IPS-18a (cell line): Measurements from ENCODE around the gene HIF1AN.
A peak's percentile ranks its signal among the peaks of the same experiment; 100 is the strongest.

Experiments used
- H3K27ac ChIP-seq: one replicate; pipeline ENCODE4 v1.5.1; 2013; ENCODE audit warnings: low read length
- H3K27me3 ChIP-seq: one replicate; pipeline ENCODE4 v1.6.1; 2013; ENCODE audit warnings: mild to moderate bottlenecking, low read length; ENCODE audit not compliant: control insufficient read depth, insufficient read depth
- H3K36me3 ChIP-seq: one replicate; pipeline ENCODE4 v1.6.1; 2013; ENCODE audit warnings: low read depth, low read length; ENCODE audit not compliant: control insufficient read depth
- H3K4me1 ChIP-seq: one replicate; pipeline ENCODE4 v1.6.1; 2013; ENCODE audit warnings: low read depth, low read length; ENCODE audit not compliant: control insufficient read depth
- H3K4me3 ChIP-seq: one replicate; pipeline ENCODE4 v1.5.1; 2013; ENCODE audit warnings: low read length
- H3K9ac ChIP-seq: one replicate; pipeline ENCODE4 v1.6.1; 2013; ENCODE audit warnings: mild to moderate bottlenecking, low read length, moderate library complexity
- H3K9me3 ChIP-seq: one replicate; pipeline ENCODE4 v1.6.1; 2013; ENCODE audit warnings: low read depth, low read length; ENCODE audit not compliant: control insufficient read depth

Gene HIF1AN

DNA sequence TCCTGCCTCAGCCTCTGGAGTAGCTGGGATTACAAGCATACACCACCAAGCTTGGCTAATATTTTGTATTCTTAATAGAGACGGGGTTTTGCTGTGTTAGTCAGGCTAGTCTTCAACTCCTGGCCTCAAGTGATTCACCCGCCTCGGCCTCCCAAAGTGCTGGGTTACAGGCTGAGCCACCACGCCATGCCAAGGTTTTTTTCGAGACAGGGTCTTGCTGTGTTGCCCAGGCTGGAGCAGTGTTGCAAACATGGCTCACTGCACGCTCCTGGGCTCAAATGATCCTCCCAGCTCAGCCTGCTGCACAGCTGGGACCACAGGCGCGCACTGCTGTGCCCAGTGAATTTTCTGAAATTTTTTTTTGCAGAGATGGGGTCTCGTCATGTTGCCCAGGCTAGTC is 12.8 kb upstream of the HIF1AN start:
- no peak overlapping the region for H3K27ac ChIP-seq
- H3K36me3 ChIP-seq = peaks cover 40% of the 10 kb centered on the region
- no peaks in the 10 kb centered on the region for H3K9me3 ChIP-seq
- H3K27me3 ChIP-seq = peaks cover 41% of the 10 kb centered on the region
- no peak overlapping the region for H3K4me3 ChIP-seq
- no peak overlapping the region for H3K9ac ChIP-seq
- H3K4me1 ChIP-seq = peaks cover 4% of the 10 kb centered on the region

DNA sequence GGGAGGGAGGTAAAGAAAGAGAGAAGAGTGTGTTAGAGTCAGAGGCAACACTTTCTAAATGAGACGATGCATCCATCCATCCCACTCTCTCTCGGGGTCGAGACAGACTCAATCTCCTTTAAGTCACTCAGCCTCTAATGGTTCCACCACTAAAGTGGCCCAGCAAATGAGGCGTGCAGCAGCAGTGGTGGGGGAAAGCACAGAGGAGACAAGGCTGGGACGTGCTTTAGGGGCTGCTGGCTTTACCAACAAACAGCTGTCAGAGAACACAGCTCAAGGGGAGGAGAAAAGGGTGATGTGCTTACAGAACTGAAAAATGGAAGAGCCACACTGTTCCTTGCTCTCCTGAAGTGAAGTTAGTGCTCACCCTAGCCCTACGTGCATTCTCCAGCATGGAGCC is 11.5 kb upstream of the HIF1AN start:
- peaks cover 40% of the 10 kb centered on the region for H3K36me3 ChIP-seq

DNA sequence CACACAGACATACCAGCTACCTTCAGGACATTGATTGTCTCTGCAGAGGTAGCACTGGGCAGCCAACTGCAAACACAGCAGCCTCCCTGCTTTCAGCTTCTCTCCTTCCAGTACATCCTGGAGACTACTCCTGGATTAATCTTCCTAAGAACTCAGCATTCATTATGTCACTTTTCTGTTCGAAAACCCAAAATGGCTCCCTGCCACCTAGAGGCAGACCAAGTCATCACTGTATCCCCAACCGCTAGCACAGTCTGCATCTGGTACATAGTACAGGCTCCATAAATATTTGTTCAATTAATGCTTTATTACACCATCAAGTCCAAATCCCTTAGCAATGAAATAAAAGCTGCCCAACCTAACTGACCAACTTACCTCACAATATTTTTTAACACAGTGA is 11.1 kb upstream of the HIF1AN start:
- Histone ChIP-seq H3K27ac (no peak overlapping the region), H3K4me1 (peaks cover 6% of the 10 kb centered on the region), H3K9me3 (no peaks in the 10 kb centered on the region), H3K36me3 (peaks cover 40% of the 10 kb centered on the region), H3K4me3 (no peak overlapping the region), H3K9ac (no peak overlapping the region), H3K27me3 (peaks cover 24% of the 10 kb centered on the region)

More for the DNA sequence above, 11.5 kb upstream of the HIF1AN start:
- Histone ChIP-seq H3K9ac (no peak overlapping the region), H3K4me3 (no peak overlapping the region), H3K27me3 (peaks cover 29% of the 10 kb centered on the region), H3K27ac (no peak overlapping the region), H3K9me3 (no peaks in the 10 kb centered on the region), H3K4me1 (peaks cover 6% of the 10 kb centered on the region)

DNA sequence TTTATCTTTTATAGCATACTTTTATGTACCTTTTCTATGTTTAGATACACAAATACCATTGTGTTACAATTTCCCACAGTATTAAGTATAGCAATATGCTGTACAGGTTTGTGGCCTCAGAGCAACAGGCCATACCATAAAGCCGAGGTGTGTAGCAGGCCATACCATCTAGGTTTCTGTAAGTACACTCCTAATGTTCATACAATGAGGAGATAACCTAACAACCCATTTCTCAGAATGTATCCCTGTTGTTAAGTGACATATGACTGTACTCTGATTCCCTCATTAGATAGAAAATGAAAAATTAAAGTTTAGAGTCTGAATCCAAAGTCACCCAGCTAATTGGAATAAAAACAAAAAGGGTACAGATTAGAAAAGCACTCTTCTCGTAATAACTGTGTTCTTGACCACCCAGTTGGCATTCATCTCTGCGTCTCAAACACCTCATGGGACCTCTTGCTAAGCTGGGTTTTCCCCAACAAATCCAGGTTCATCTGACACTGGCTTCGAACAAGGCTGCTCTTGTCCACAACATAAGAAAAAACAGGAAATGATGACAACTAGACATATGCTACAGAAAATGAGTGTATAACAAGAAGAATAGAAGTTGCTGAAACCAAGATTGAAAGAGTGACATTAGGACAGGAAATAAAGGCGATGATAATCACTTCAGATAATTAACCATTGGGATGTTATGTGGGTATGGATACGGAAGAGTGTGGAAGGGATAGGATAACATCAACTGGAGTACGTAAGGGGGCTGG is 7.4 kb upstream of the HIF1AN start:
- Histone ChIP-seq H3K4me1 (peaks cover 13% of the 10 kb centered on the region), H3K9ac (no peak overlapping the region), H3K27me3 (no peaks in the 10 kb centered on the region), H3K27ac (no peak overlapping the region), H3K36me3 (peaks cover 37% of the 10 kb centered on the region), H3K4me3 (peak overlapping the region; percentile 98), H3K9me3 (no peaks in the 10 kb centered on the region)

DNA sequence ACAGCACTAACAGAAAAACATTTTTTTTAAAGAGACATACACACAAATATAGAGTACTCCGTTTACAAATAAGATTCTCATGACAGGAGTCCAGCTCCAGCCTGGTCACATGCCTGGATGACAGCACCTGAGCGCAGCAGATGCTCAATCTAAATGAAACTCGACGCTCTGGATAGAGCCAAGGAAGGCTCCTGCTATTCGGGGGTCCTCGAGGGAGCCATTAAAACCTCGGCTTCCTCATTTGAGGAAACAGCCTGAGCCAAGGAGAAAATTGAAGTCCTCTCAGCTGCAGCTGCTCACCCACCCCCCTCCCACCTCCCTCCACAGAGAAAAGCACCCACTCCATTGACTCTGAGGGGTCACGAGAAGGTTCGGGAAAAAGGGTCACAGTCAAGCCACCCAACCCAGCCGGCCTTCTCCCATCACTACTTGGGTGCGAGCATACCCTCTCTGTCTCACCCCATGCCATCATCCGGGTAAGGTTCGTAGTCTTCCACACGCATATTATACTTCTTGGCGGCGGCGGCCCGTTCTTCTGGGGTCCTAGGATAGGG is 6.7 kb upstream of the HIF1AN start:
- H3K27ac ChIP-seq = peak overlapping the region; percentile 71

DNA sequence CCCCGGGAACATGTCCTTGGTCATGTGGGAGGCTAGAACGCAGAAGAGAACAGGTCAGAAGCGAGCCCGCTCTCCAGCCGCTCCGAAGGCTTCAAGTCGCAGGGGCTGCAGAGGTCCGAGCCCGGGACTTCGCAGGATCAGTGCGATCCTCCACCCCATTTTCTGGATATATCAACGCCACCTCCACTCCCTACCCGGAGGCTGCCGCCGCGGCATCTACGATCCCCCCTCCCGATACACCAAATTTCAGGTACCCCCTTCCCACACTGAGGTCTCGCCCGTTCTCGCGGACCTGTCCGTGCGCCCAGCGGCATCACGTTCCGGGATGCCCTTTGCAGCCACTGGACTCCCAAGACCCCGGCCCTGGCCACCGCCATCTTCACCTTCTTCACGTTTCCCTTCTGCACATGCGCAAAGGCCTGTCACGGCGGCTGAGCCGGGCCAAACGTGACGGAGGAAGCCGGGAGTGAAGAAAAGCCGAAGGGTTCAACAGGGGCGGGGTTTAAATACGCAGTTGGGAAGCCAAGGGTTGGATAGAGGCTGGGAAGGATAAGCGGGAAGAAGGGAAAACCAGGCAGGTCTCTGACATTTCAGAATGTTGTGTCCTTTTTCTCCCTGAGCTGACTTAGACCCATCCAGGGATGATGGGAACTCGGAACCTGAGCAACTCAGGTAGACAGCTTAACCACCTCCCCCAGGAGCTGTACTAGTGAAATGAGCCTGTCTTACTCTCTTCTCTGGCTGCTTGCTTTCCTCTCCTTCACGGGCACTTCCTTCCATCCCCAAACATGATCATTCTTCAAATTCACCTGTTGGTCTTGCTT is 6.1 kb upstream of the HIF1AN start, which contains the start of gene NDUFB8:
TSS of gene NDUFB8 (minus strand) at position 397 of the 824 bp plus-strand sequence. CDS start at position 377, 20 bp downstream.
- no peaks in the 10 kb centered on the region for H3K27me3 ChIP-seq
- peak within 1 kb of the TSS; percentile 87 for H3K9ac ChIP-seq
- H3K27ac ChIP-seq = peak within 1 kb of the TSS; percentile 71
- H3K9me3 ChIP-seq = no peaks in the 10 kb centered on the region
- peaks cover 13% of the 10 kb centered on the region for H3K4me1 ChIP-seq
- peak within 1 kb of the TSS; percentile 98 for H3K4me3 ChIP-seq
- peaks cover 26% of the 10 kb centered on the region for H3K36me3 ChIP-seq

More for the DNA sequence above, 6.7 kb upstream of the HIF1AN start:
- peak overlapping the region; percentile 87 for H3K9ac ChIP-seq
- H3K9me3 ChIP-seq = no peaks in the 10 kb centered on the region
- no peaks in the 10 kb centered on the region for H3K27me3 ChIP-seq
- peaks cover 31% of the 10 kb centered on the region for H3K36me3 ChIP-seq
- H3K4me1 ChIP-seq = peaks cover 13% of the 10 kb centered on the region
- H3K4me3 ChIP-seq = peak overlapping the region; percentile 98

DNA sequence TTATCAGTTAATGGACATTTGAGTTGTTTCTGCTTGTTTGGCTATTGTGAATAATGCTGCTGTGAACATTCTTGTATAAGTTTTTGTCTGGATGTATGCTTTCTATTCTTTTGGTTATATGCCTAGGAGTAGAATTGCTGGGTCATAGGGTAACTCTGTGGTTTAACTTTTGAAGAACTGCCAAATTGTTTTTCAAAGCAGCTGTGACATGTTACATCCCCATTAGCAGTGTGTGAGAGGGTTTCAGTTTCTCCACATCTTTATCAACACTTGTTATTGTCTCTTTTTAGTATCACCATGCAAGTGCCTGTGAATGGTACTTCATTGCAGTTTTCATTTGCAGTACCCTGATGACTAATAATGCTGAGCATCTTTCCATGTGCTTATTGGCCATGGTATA is 4.0 kb upstream of the HIF1AN start:
- no peak overlapping the region for H3K9ac ChIP-seq
- H3K9me3 ChIP-seq = no peaks in the 10 kb centered on the region
- H3K4me3 ChIP-seq = no peak overlapping the region
- peaks cover 5% of the 10 kb centered on the region for H3K36me3 ChIP-seq
- H3K4me1 ChIP-seq = peaks cover 16% of the 10 kb centered on the region
- no peak overlapping the region for H3K27ac ChIP-seq
- H3K27me3 ChIP-seq = no peaks in the 10 kb centered on the region

DNA sequence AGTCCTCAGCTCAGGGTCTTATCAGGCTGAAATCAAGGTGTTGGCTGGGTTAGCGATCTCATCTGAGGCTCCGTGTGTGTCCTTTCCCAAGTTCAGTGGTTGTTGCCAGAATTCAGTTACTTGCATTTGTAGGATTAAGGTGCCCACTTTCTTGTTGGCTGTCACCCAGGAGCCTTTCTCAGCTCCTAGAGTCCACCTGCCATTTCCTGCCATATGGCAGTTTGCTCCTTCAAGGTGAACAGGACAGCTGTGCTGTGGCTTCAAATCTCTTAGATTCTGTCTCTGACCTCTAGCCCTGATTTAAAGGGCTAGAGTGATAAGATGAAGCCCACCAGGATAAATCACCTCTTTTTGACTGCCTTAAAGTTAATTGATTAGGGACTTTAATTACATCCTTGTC is 1.0 kb upstream of the HIF1AN start:
- no peaks in the 10 kb centered on the region for H3K9me3 ChIP-seq
- H3K4me1 ChIP-seq = peaks cover 10% of the 10 kb centered on the region
- H3K9ac ChIP-seq = no peak overlapping the region
- H3K4me3 ChIP-seq = no peak overlapping the region
- no peak overlapping the region for H3K27ac ChIP-seq
- peaks cover 19% of the 10 kb centered on the region for H3K36me3 ChIP-seq
- no peaks in the 10 kb centered on the region for H3K27me3 ChIP-seq

DNA sequence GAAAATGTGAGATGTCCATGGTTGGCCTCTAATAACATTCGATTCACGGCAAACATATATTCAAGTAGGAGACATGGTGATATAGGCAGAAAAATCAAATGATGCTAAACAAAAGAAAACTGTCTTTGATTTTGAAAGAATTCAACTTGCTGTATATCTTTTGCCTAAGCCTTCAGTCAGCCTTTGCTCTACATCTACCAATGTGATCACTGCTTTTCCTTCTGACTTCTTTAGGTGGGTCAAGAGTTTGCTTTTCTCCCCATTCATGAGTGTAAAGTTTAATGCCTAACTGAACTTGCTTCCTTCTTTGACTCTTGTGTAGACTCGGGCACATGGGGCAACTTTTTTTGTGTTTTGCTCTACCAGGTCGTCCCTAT is 417 bp upstream of the HIF1AN start:
- Histone ChIP-seq H3K27me3 (no peaks in the 10 kb centered on the region), H3K4me3 (peak overlapping the region; percentile 89), H3K9ac (no peak overlapping the region), H3K27ac (no peak overlapping the region), H3K36me3 (peaks cover 22% of the 10 kb centered on the region), H3K9me3 (no peaks in the 10 kb centered on the region), H3K4me1 (peaks cover 5% of the 10 kb centered on the region)

DNA sequence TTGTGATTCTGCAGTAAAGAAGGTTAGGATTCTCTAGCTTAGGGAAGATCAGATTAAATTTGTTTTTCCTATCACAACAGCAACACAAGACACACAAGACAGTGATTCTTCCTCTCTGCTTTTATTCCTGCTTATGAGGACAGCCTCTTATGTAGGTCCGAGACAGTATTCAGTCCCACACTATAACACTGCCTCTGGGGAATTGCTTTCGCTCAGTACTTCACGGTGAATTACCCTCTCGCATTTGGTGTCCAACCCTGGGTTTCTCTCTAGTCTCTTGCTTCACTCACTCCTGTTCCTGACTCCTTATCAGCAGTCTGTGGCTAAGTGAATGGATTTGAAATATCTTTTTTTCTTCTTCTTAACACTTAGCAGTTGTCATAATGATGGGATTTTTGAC is 1.7 kb downstream of the HIF1AN start:
- H3K4me3 ChIP-seq = no peak overlapping the region
- no peak overlapping the region for H3K27ac ChIP-seq
- peaks cover 3% of the 10 kb centered on the region for H3K4me1 ChIP-seq
- H3K27me3 ChIP-seq = no peaks in the 10 kb centered on the region
- no peak overlapping the region for H3K9ac ChIP-seq
- H3K9me3 ChIP-seq = no peaks in the 10 kb centered on the region
- H3K36me3 ChIP-seq = peaks cover 41% of the 10 kb centered on the region

DNA sequence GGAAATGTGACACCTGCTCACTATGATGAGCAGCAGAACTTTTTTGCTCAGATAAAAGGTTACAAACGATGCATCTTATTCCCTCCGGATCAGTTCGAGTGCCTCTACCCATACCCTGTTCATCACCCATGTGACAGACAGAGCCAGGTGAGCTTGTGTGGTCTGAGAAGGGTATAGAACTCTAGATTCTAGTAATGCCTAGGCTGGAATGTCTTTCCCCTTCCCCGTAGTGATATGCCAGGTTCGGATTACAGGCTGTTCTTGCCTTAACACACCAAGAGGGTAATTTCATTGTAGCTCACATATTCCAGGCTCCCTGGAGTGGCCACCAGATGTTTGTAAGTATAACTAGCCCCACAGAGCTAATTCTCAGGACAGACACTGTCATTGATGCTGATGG is 9.2 kb downstream of the HIF1AN start:
- Histone ChIP-seq H3K9me3 (no peaks in the 10 kb centered on the region), H3K9ac (no peak overlapping the region), H3K4me1 (no peaks in the 10 kb centered on the region), H3K4me3 (no peak overlapping the region), H3K27me3 (no peaks in the 10 kb centered on the region), H3K27ac (no peak overlapping the region), H3K36me3 (peaks cover 93% of the 10 kb centered on the region)
